ENCODE data around the gene CAMTA1.

GRCh38 chr1:6897138-6897537 is 111.9 kb downstream of the CAMTA1 start:
- TF ChIP-seq SUZ12 (IDR thresholded peaks at IDR 0.05) (no peak), ARNT (IDR thresholded peaks at IDR 0.05) (no peak), FOXM1 (IDR thresholded peaks at IDR 0.05; ENCODE audit: borderline replicate concordance) (no peak), SP1 (IDR thresholded peaks at IDR 0.05) (no peak), ELF4 (IDR thresholded peaks at IDR 0.05) (no peak), BHLHE40 (IDR thresholded peaks at IDR 0.05; ENCODE audit: borderline replicate concordance) (no peak), ZNF384 (IDR thresholded peaks at IDR 0.05) (no peak), FOXA1 (IDR thresholded peaks at IDR 0.05) (no peak), TARDBP (IDR thresholded peaks at IDR 0.05) (no peak), NFRKB (IDR thresholded peaks at IDR 0.05) (no peak), LEF1 (IDR thresholded peaks at IDR 0.05; ENCODE audit: borderline replicate concordance) (no peak)
